Psoas muscle (tissue), 8 donors: Measurements from ENCODE around the gene SSTR3. TPM values are rescaled to one million over a fixed set of nuclear protein-coding genes. Genes with fewer than 3 reads are reported as not detected.

ENCODE experiments used
- ATAC-seq, 4 donors: fragments of 200-7000 bp; cut with Tn5 transposase; one replicate each; pipeline ENCODE4 v1.9.1; 2020; ENCODE audit warnings: moderate library complexity in 3 of 4, mild to moderate bottlenecking in 2 of 4
- DNase-seq, 2 donors: peaks; one replicate each; pipeline ENCODE4 v3.0.0-alpha.2; 2020
- H3K27ac ChIP-seq: fragments of 200-600 bp; one replicate; pipeline ENCODE4 v1.8.0; 2022
- H3K27me3 ChIP-seq, 3 donors: fragments of 200-600 bp in 1 of 3; one replicate each; pipeline versions ENCODE4 v1.6.1 to v1.8.0; 2013 to 2022; ENCODE audit warnings: low read length in 2 of 3, mild to moderate bottlenecking in 2 of 3, moderate library complexity in 1 of 3; ENCODE audit not compliant: insufficient read depth in 3 of 3
- H3K36me3 ChIP-seq, 2 donors: fragments of 200-600 bp in 1 of 2; one replicate each; pipeline versions ENCODE4 v1.6.1 to v1.8.0; 2013 to 2022; ENCODE audit warnings: low read depth in 1 of 2, mild to moderate bottlenecking in 1 of 2, moderate library complexity in 1 of 2; ENCODE audit not compliant: insufficient read depth in 1 of 2
- H3K4me1 ChIP-seq: fragments of 200-600 bp; one replicate; pipeline ENCODE4 v1.8.0; 2022
- H3K4me3 ChIP-seq: fragments of 200-600 bp; one replicate; pipeline ENCODE4 v1.8.0; 2022; ENCODE audit warnings: mild to moderate bottlenecking
- H3K9me3 ChIP-seq: fragments of 200-600 bp; one replicate; pipeline ENCODE4 v1.8.0; 2022
- CTCF ChIP-seq: fragments of 200-600 bp; IDR thresholded peaks from one replicate; pipeline ENCODE4 v1.8.0; 2022; ENCODE audit warnings: antibody characterized with exemption
- WGBS, 3 donors: extraction: QIAGEN DNeasy Blood & Tissue Kit; methylation state at CpG; one replicate each; pipeline versions ENCODE4 v1.1.6 to v1.1.7; 2013; 5-methylcytosine and 5-hydroxymethylcytosine counted together
- intact Hi-C, 2 donors: fragments of 100-400 bp; cut with DNase I; formaldehyde crosslinking; loops; one replicate each; pipeline versions ENCODE4 v1.11.0 to v1.14.2; 2022
- polyA plus RNA-seq, 3 donors: library from polyadenylated mRNA; stranded (reverse); fragments of 200-250 nt; gene quantifications; one replicate each; pipeline ENCODE4 v1.2.3, GENCODE V29; 2013
- total RNA-seq, 4 donors: library from RNA; stranded (reverse); fragmentation: NEBNext Ultra II Directional in 2 of 4; extraction: Animal tissue kit (Norgen Biotek cat#: 25700) in 2 of 4; gene quantifications; one replicate each; pipeline versions ENCODE4 v1.2.1 to v1.2.4, GENCODE V29; 2021 to 2023
- donor health status: healthy with polysubstance abuse.
- donor health status: DM: no; HTN: no; CAD: no; lungs with moderate emphysema.
- donor health status: Bipolar disorder and iron deficiency.
- donor health status: healthy.
- donor health status: DM: yes; HTN: yes; CAD: no.
- donor health status: DM: no; HTN: no; CAD: no.
- donor health status: DM: no; HTN: no; CAD: no.
- donor health status: DM: yes; HTN: yes; CAD: no.

Gene SSTR3
- total and polyA plus RNA-seq, 7 donors: 0.01 TPM; not detected in 6

GRCh38 chr22:37163575-37164504, 48.4 kb downstream of the SSTR3 start:
- ATAC-seq (no peak), DNase-seq (peak in 1 of 2 donors; percentile 41)
- H3K4me3 ChIP-seq: no peak overlapping the region
- peaks cover 11% of the 10 kb centered on the region for H3K4me1 ChIP-seq
- H3K36me3 ChIP-seq: no peaks in the 10 kb centered on the region
- 82 to 87% (median 84%) methylated on average over 22 of the region's 22 CpGs for WGBS, 3 donors
- H3K27me3 ChIP-seq: peaks cover 0 to 6% (median 5%) of the 10 kb centered on the region in 3 donors
- intact Hi-C loops: no loop called here
- no peaks in the 10 kb centered on the region for H3K9me3 ChIP-seq
- TF ChIP-seq CTCF: no peak
- H3K27ac ChIP-seq: no peak overlapping the region

- intact Hi-C loops: no loop called here
- Histone ChIP-seq H3K27me3 (peaks cover 0 to 8% (median 5%) of the 10 kb centered on the region in 3 donors), H3K4me1 (peaks cover 8% of the 10 kb centered on the region), H3K9me3 (no peaks in the 10 kb centered on the region), H3K27ac (no peak overlapping the region), H3K4me3 (no peak overlapping the region), H3K36me3 (no peaks in the 10 kb centered on the region)
- no peak for ATAC-seq
- WGBS, 3 donors: 63 to 77% (median 72%) methylated on average over 5 of the region's 5 CpGs
- no peak for TF ChIP-seq CTCF
- no peak for DNase-seq
Observed at GRCh38 chr22:37163096-37163489, 49.2 kb downstream of the SSTR3 start.

- Histone ChIP-seq H3K27me3 (peaks cover 0 to 8% (median 5%) of the 10 kb centered on the region in 3 donors), H3K4me3 (no peak overlapping the region), H3K9me3 (no peaks in the 10 kb centered on the region), H3K27ac (no peak overlapping the region), H3K36me3 (no peaks in the 10 kb centered on the region), H3K4me1 (peaks cover 8% of the 10 kb centered on the region)
- no peak for ATAC-seq
- TF ChIP-seq CTCF: no peak
- DNase-seq: peak in 1 of 2 donors; percentile 34
- WGBS, 3 donors: 78 to 81% (median 78%) methylated on average over 11 of the region's 11 CpGs
- intact Hi-C loops: no loop called here
Observed at GRCh38 chr22:37162221-37163095, 49.8 kb downstream of the SSTR3 start.

GRCh38 chr22:37161443-37161842, 50.8 kb downstream of the SSTR3 start:
- TF ChIP-seq CTCF: no peak
- no peak overlapping the region for H3K4me3 ChIP-seq
- 88 to 95% (median 92%) methylated on average over 2 of the region's 2 CpGs for WGBS, 3 donors
- H3K27ac ChIP-seq: no peak overlapping the region
- H3K4me1 ChIP-seq: peaks cover 3% of the 10 kb centered on the region
- DNase-seq: peak in 1 of 2 donors; percentile 8
- intact Hi-C loops: no loop called here
- no peak for ATAC-seq
- no peaks in the 10 kb centered on the region for H3K36me3 ChIP-seq
- H3K27me3 ChIP-seq: peaks cover 0 to 11% (median 5%) of the 10 kb centered on the region in 3 donors
- no peaks in the 10 kb centered on the region for H3K9me3 ChIP-seq
